PC-9 (cell line): ENCODE data around the gene CLDN19. TPM values are rescaled to one million over a fixed set of nuclear protein-coding genes. Genes with fewer than 3 reads are reported as not detected.
"Not testable (repeated sequence)": the region's sequence is repeated elsewhere in the genome, so short reads cannot be mapped to it uniquely, and the experiment has no call there.

Experiments
- BruUV-seq: library from RNA; stranded (reverse); fragments of 400-500 nt; replicated peaks from 2 replicates; lab custom pipeline; 2021; lab: Mats Ljungman, UMichigan
- CTCF ChIA-PET: fragments of 300-600 bp; sonication (Branson Sonifier 250); formaldehyde crosslinking; loops from one replicate; lab custom pipeline; 2022; ENCODE audit warnings: antibody characterized with exemption; lab: Charles Lee
- POLR2A ChIA-PET: fragments of 300-600 bp; sonication (Branson Sonifier 250); formaldehyde crosslinking; loops from one replicate; lab custom pipeline; 2022; ENCODE audit warnings: antibody characterized with exemption; ENCODE audit not compliant: unreplicated experiment; lab: Charles Lee
- DNase-seq, 2 experiments: peaks; one replicate each; pipeline versions ENCODE4 v3.0.0 to v3.0.0-alpha.2; 2015 to 2022; ENCODE audit warnings: mixed read lengths in 1 of 2
- H2AFZ ChIP-seq: fragments of 200-600 bp; sonication (generic); 2 replicates; pipeline ENCODE4 v1.8.1; 2017; ENCODE audit warnings: antibody characterized with exemption
- H3F3A ChIP-seq: fragments of 200-600 bp; sonication (generic); 2 replicates; pipeline ENCODE4 v1.8.1; 2017; ENCODE audit warnings: antibody characterized with exemption, mild to moderate bottlenecking, low read depth; ENCODE audit not compliant: insufficient read depth
- H3K27ac ChIP-seq: fragments of 200-600 bp; sonication (generic); 2 replicates; pipeline ENCODE4 v1.6.1; 2016; ENCODE audit warnings: mixed run types
- H3K27me3 ChIP-seq: fragments of 200-600 bp; sonication (generic); 2 replicates; pipeline ENCODE4 v1.6.1; 2016; ENCODE audit warnings: low read depth, mixed run types; ENCODE audit not compliant: insufficient read depth
- H3K36me3 ChIP-seq: fragments of 200-600 bp; sonication (generic); 2 replicates; pipeline ENCODE4 v1.6.1; 2016; ENCODE audit warnings: low read depth, mixed run types
- H3K4me1 ChIP-seq: fragments of 200-600 bp; sonication (generic); replicated peaks from 2 replicates; pipeline ENCODE4 v1.6.1; 2016; ENCODE audit warnings: mixed run types; ENCODE audit not compliant: insufficient read depth
- H3K4me2 ChIP-seq: fragments of 200-600 bp; sonication (generic); 2 replicates; pipeline ENCODE4 v1.6.1; 2017; ENCODE audit warnings: mixed run types
- H3K4me3 ChIP-seq: fragments of 200-600 bp; sonication (generic); 2 replicates; pipeline ENCODE4 v1.6.1; 2016; ENCODE audit warnings: mixed run types
- H3K79me2 ChIP-seq: fragments of 200-600 bp; sonication (generic); 2 replicates; pipeline ENCODE4 v1.6.1; 2017; ENCODE audit warnings: low read depth, mixed run types
- H3K9me2 ChIP-seq: fragments of 200-600 bp; sonication (generic); 2 replicates; pipeline ENCODE4 v1.8.1; 2017; ENCODE audit warnings: mild to moderate bottlenecking; ENCODE audit not compliant: insufficient read depth
- H3K9me3 ChIP-seq: fragments of 200-600 bp; sonication (generic); 2 replicates; pipeline ENCODE4 v1.8.1; 2016; ENCODE audit warnings: low read depth; ENCODE audit not compliant: insufficient read depth
- H4K20me1 ChIP-seq: fragments of 200-600 bp; sonication (generic); 2 replicates; pipeline ENCODE4 v1.8.1; 2017; ENCODE audit not compliant: insufficient read depth
- CTCF ChIP-seq: fragments of 200-600 bp; sonication (generic); conservative IDR thresholded peaks from 2 replicates; pipeline ENCODE4 v1.6.1; 2017; ENCODE audit warnings: mixed run types, antibody characterized with exemption, mild to moderate bottlenecking, moderate library complexity
- EZH2 ChIP-seq: fragments of 200-600 bp; sonication (generic); IDR thresholded peaks from 2 replicates; pipeline ENCODE4 v1.8.0; 2017; ENCODE audit warnings: antibody characterized with exemption, low read depth
- intact Hi-C: fragments of 100-400 bp; cut with micrococcal nuclease; formaldehyde crosslinking; loops from one replicate; pipeline ENCODE4 v1.10.0; 2022; ENCODE audit not compliant: unreplicated experiment
- total RNA-seq: library from RNA; stranded (reverse); gene quantifications from 2 replicates; pipeline ENCODE4 v1.2.3, GENCODE V29; 2021

Gene CLDN19
- total RNA-seq, 1 experiment from 2014 or later = not detected

- no peaks in the 10 kb centered on the region for H3K4me1 ChIP-seq
- ChIA-PET CTCF (interaction anchor here (0.6 kb wide), 1 partner anchor 564 kb away, joined by 3 read pairs; no protein-coding TSS in a partner anchor), POLR2A (no interaction called here)
- intact Hi-C loops = loop anchor here (5.0 kb wide), 1 partner anchor 180 kb away; no protein-coding TSS in a partner anchor
- TF ChIP-seq CTCF (peak; percentile 83), EZH2 (no peak)
- H3K27ac ChIP-seq = no peak overlapping the region
- H3K36me3 ChIP-seq = 0 out of 2 replicates have a peak, but pooled peaks cover 4% of the 10 kb centered on the region
- DNase-seq = peak in 1 of 2 experiments; percentile 34
- no peaks in the 10 kb centered on the region for H3K27me3 ChIP-seq
- H2AFZ ChIP-seq = no peak overlapping the region
- no peaks in the 10 kb centered on the region for H3K9me3 ChIP-seq
- no peaks in the 10 kb centered on the region for H3K79me2 ChIP-seq
- H3K4me2 ChIP-seq = no peak overlapping the region
- BruUV-seq = no TSS peak
- H3F3A ChIP-seq = no peaks in the 10 kb centered on the region; the same call in 1 of the 2 replicates
- no peaks in the 10 kb centered on the region for H3K9me2 ChIP-seq
- H4K20me1 ChIP-seq = no peaks in the 10 kb centered on the region
- H3K4me3 ChIP-seq = no peak overlapping the region
These were observed 17.2 kb upstream of the CLDN19 start for GRCh38 chr1:42756956-42757891.

GRCh38 chr1:42753070-42753469, 13.0 kb upstream of the CLDN19 start:
- ChIA-PET POLR2A (interaction anchor here (0.6 kb wide), 1 partner anchor 184 kb away, joined by 7 read pairs; no protein-coding TSS in a partner anchor), CTCF (no interaction called here)
- Histone ChIP-seq H2AFZ (no peak overlapping the region), H3K27ac (no peak overlapping the region), H3K79me2 (no peaks in the 10 kb centered on the region), H3K36me3 (0 out of 2 replicates have a peak, but pooled peaks cover 4% of the 10 kb centered on the region), H4K20me1 (no peaks in the 10 kb centered on the region), H3K4me1 (no peaks in the 10 kb centered on the region), H3K9me3 (no peaks in the 10 kb centered on the region), H3K9me2 (no peaks in the 10 kb centered on the region), H3K4me2 (no peak overlapping the region), H3K27me3 (no peaks in the 10 kb centered on the region), H3K4me3 (no peak overlapping the region), H3F3A (no peaks in the 10 kb centered on the region)
- intact Hi-C loops = no loop called here
- no peak for DNase-seq
- no peak for TF ChIP-seq CTCF
- BruUV-seq = no TSS peak

GRCh38 chr1:42752284-42752683, 12.2 kb upstream of the CLDN19 start:
- Histone ChIP-seq H4K20me1 (no peaks in the 10 kb centered on the region), H3K4me2 (no peak overlapping the region), H3K27ac (no peak overlapping the region), H3K9me2 (no peaks in the 10 kb centered on the region), H3K4me1 (no peaks in the 10 kb centered on the region), H3K79me2 (no peaks in the 10 kb centered on the region), H3K9me3 (no peaks in the 10 kb centered on the region), H3K4me3 (no peak overlapping the region), H3K27me3 (no peaks in the 10 kb centered on the region), H2AFZ (no peak overlapping the region), H3K36me3 (0 out of 2 replicates have a peak, but pooled peaks cover 4% of the 10 kb centered on the region), H3F3A (no peaks in the 10 kb centered on the region)
- intact Hi-C loops = no loop called here
- no TSS peak for BruUV-seq
- CTCF ChIA-PET = no interaction called here
- no peak for TF ChIP-seq CTCF
- no peak for TF ChIP-seq EZH2
- DNase-seq = no peak
- POLR2A ChIA-PET = no interaction called here

- BruUV-seq, intact Hi-C loops, H3K4me2 ChIP-seq, H3K9me2 ChIP-seq, H3K27ac ChIP-seq, H3K27me3 ChIP-seq, H3K36me3 ChIP-seq, H3K9me3 ChIP-seq, H4K20me1 ChIP-seq, H3F3A ChIP-seq, POLR2A ChIA-PET, H3K79me2 ChIP-seq, H2AFZ ChIP-seq, CTCF ChIA-PET, DNase-seq, H3K4me1 ChIP-seq, H3K4me3 ChIP-seq: not testable (repeated sequence)
These were observed 11.6 kb upstream of the CLDN19 start for GRCh38 chr1:42751511-42752070.
